ENCODE data around the gene MELTF.

DNA sequence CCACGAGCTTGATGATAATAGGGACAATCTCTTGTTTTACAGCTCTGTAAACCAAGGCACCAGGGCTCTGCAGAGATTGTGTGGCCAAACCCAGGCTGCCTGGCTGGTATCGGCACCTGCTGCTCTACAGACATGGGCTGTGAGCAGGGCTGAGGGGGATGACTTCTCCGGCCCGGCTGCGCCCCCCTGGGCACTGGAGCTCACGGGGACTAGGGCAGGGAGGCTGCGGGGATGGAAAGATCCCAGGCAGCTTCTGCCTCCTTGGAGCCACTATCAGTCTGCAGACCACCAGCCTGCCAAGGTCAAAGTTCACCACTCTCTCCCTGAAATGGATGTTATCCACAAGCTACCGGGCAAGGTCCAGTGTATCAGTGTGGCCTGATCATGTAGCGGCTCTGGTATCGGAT lies 39.0 kb downstream of the MELTF start:
- TF ChIP-seq POLR2AphosphoS5 (IDR thresholded peaks at IDR 0.05; ENCODE audit: low read depth, low read length), result no peak
- TF ChIP-seq, protein P1, sequence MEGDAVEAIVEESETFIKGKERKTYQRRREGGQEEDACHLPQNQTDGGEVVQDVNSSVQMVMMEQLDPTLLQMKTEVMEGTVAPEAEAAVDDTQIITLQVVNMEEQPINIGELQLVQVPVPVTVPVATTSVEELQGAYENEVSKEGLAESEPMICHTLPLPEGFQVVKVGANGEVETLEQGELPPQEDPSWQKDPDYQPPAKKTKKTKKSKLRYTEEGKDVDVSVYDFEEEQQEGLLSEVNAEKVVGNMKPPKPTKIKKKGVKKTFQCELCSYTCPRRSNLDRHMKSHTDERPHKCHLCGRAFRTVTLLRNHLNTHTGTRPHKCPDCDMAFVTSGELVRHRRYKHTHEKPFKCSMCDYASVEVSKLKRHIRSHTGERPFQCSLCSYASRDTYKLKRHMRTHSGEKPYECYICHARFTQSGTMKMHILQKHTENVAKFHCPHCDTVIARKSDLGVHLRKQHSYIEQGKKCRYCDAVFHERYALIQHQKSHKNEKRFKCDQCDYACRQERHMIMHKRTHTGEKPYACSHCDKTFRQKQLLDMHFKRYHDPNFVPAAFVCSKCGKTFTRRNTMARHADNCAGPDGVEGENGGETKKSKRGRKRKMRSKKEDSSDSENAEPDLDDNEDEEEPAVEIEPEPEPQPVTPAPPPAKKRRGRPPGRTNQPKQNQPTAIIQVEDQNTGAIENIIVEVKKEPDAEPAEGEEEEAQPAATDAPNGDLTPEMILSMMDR (IDR thresholded peaks at IDR 0.05), result no peak
- no peak for TF ChIP-seq SIN3A (IDR thresholded peaks at IDR 0.05; ENCODE audit: borderline replicate concordance, insufficient read depth, low read depth, low read length)
- no peak for TF ChIP-seq REST (IDR thresholded peaks at IDR 0.05; ENCODE audit: insufficient read depth in 1 of 2, low read depth in 2 of 2, low read length in 1 of 2)
- TF ChIP-seq TCF7L2 (IDR thresholded peaks at IDR 0.05; ENCODE audit: low read depth, low read length), result no peak

All from Panc1 (cell line).